IPS-18a (cell line): ENCODE results near the gene SRP14.

Source experiments
- H3K27ac ChIP-seq: one replicate; pipeline ENCODE4 v1.5.1; 2013; ENCODE audit warnings: low read length
- H3K27me3 ChIP-seq: one replicate; pipeline ENCODE4 v1.6.1; 2013; ENCODE audit warnings: mild to moderate bottlenecking, low read length; ENCODE audit not compliant: control insufficient read depth, insufficient read depth
- H3K36me3 ChIP-seq: one replicate; pipeline ENCODE4 v1.6.1; 2013; ENCODE audit warnings: low read depth, low read length; ENCODE audit not compliant: control insufficient read depth
- H3K4me1 ChIP-seq: one replicate; pipeline ENCODE4 v1.6.1; 2013; ENCODE audit warnings: low read depth, low read length; ENCODE audit not compliant: control insufficient read depth
- H3K4me3 ChIP-seq: one replicate; pipeline ENCODE4 v1.5.1; 2013; ENCODE audit warnings: low read length
- H3K9ac ChIP-seq: one replicate; pipeline ENCODE4 v1.6.1; 2013; ENCODE audit warnings: mild to moderate bottlenecking, low read length, moderate library complexity
- H3K9me3 ChIP-seq: one replicate; pipeline ENCODE4 v1.6.1; 2013; ENCODE audit warnings: low read depth, low read length; ENCODE audit not compliant: control insufficient read depth

The SRP14 gene

GRCh38 chr15:40064231-40064894, 25.4 kb upstream of the SRP14 start:
- H3K4me1 ChIP-seq = peaks cover 11% of the 10 kb centered on the region
- no peak overlapping the region for H3K27ac ChIP-seq
- no peak overlapping the region for H3K4me3 ChIP-seq
- H3K9ac ChIP-seq = no peak overlapping the region
- no peaks in the 10 kb centered on the region for H3K9me3 ChIP-seq
- H3K27me3 ChIP-seq = no peaks in the 10 kb centered on the region
- H3K36me3 ChIP-seq = no peaks in the 10 kb centered on the region

GRCh38 chr15:40063563-40064011, 24.6 kb upstream of the SRP14 start:
- Histone ChIP-seq H3K27ac (no peak overlapping the region), H3K27me3 (no peaks in the 10 kb centered on the region), H3K36me3 (no peaks in the 10 kb centered on the region), H3K9me3 (no peaks in the 10 kb centered on the region), H3K9ac (no peak overlapping the region), H3K4me1 (peaks cover 11% of the 10 kb centered on the region), H3K4me3 (no peak overlapping the region)

GRCh38 chr15:40062816-40063562, 24.0 kb upstream of the SRP14 start:
- H3K36me3 ChIP-seq = no peaks in the 10 kb centered on the region
- no peak overlapping the region for H3K4me3 ChIP-seq
- H3K27ac ChIP-seq = no peak overlapping the region
- no peaks in the 10 kb centered on the region for H3K9me3 ChIP-seq
- peaks cover 8% of the 10 kb centered on the region for H3K4me1 ChIP-seq
- no peak overlapping the region for H3K9ac ChIP-seq
- no peaks in the 10 kb centered on the region for H3K27me3 ChIP-seq

GRCh38 chr15:40061212-40061901, 22.4 kb upstream of the SRP14 start:
- H3K9me3 ChIP-seq = no peaks in the 10 kb centered on the region
- no peak overlapping the region for H3K9ac ChIP-seq
- H3K27me3 ChIP-seq = no peaks in the 10 kb centered on the region
- H3K4me3 ChIP-seq = no peak overlapping the region
- no peaks in the 10 kb centered on the region for H3K36me3 ChIP-seq
- peaks cover 5% of the 10 kb centered on the region for H3K4me1 ChIP-seq
- H3K27ac ChIP-seq = no peak overlapping the region

GRCh38 chr15:40060236-40060961, 21.4 kb upstream of the SRP14 start:
- H3K4me3 ChIP-seq = no peak overlapping the region
- H3K27ac ChIP-seq = no peak overlapping the region
- no peaks in the 10 kb centered on the region for H3K27me3 ChIP-seq
- H3K36me3 ChIP-seq = no peaks in the 10 kb centered on the region
- no peak overlapping the region for H3K9ac ChIP-seq
- no peaks in the 10 kb centered on the region for H3K9me3 ChIP-seq
- H3K4me1 ChIP-seq = peaks cover 5% of the 10 kb centered on the region

GRCh38 chr15:40059821-40060220, 20.8 kb upstream of the SRP14 start:
- Histone ChIP-seq H3K9me3 (no peaks in the 10 kb centered on the region), H3K36me3 (no peaks in the 10 kb centered on the region), H3K27me3 (no peaks in the 10 kb centered on the region), H3K9ac (no peak overlapping the region), H3K4me1 (peaks cover 5% of the 10 kb centered on the region), H3K27ac (no peak overlapping the region), H3K4me3 (no peak overlapping the region)

GRCh38 chr15:40058476-40059140, 19.6 kb upstream of the SRP14 start:
- no peaks in the 10 kb centered on the region for H3K27me3 ChIP-seq
- no peak overlapping the region for H3K27ac ChIP-seq
- H3K9ac ChIP-seq = no peak overlapping the region

GRCh38 chr15:40055576-40056293, 16.8 kb upstream of the SRP14 start:
- Histone ChIP-seq H3K4me3 (no peak overlapping the region), H3K36me3 (no peaks in the 10 kb centered on the region), H3K27ac (no peak overlapping the region), H3K27me3 (no peaks in the 10 kb centered on the region), H3K9me3 (no peaks in the 10 kb centered on the region), H3K9ac (no peak overlapping the region), H3K4me1 (peaks cover 5% of the 10 kb centered on the region)

More at GRCh38 chr15:40058476-40059140, 19.6 kb upstream of the SRP14 start:
- Histone ChIP-seq H3K9me3 (no peaks in the 10 kb centered on the region), H3K4me1 (peaks cover 5% of the 10 kb centered on the region), H3K36me3 (no peaks in the 10 kb centered on the region), H3K4me3 (no peak overlapping the region)

- no peaks in the 10 kb centered on the region for H3K27me3 ChIP-seq
- no peaks in the 10 kb centered on the region for H3K36me3 ChIP-seq
- no peaks in the 10 kb centered on the region for H3K9me3 ChIP-seq
- peaks cover 5% of the 10 kb centered on the region for H3K4me1 ChIP-seq
- H3K4me3 ChIP-seq = no peak overlapping the region
- H3K9ac ChIP-seq = no peak overlapping the region
- H3K27ac ChIP-seq = no peak overlapping the region
Measured at GRCh38 chr15:40054855-40055575, 16.0 kb upstream of the SRP14 start.

- no peak overlapping the region for H3K27ac ChIP-seq
- H3K4me1 ChIP-seq = peaks cover 5% of the 10 kb centered on the region
- no peaks in the 10 kb centered on the region for H3K9me3 ChIP-seq
- H3K4me3 ChIP-seq = no peak overlapping the region
- H3K36me3 ChIP-seq = no peaks in the 10 kb centered on the region
- no peak overlapping the region for H3K9ac ChIP-seq
- H3K27me3 ChIP-seq = no peaks in the 10 kb centered on the region
Measured at GRCh38 chr15:40054605-40054854, 15.5 kb upstream of the SRP14 start.
